HCT116 (cell line): ENCODE data around the gene TPX2. TPM values are rescaled to one million over a fixed set of nuclear protein-coding genes. Genes with fewer than 3 reads are reported as not detected.
A peak's percentile ranks its signal among the peaks of the same experiment; 100 is the strongest.

ENCODE experiments used
- ATAC-seq: fragments of 200-7000 bp; cut with Tn5 transposase; 2 replicates; pipeline ENCODE4 v1.9.1; 2020; ENCODE audit warnings: mild to moderate bottlenecking, moderate library complexity
- BruUV-seq: library from RNA; stranded (reverse); fragments of 400-500 nt; replicated peaks from 2 replicates; lab custom pipeline; 2021; lab: Mats Ljungman, UMichigan
- CTCF ChIA-PET: fragments of 300-600 bp; sonication (Branson Sonifier 250); formaldehyde crosslinking; loops from one replicate; lab custom pipeline; 2021; ENCODE audit warnings: antibody characterized with exemption; lab: Charles Lee
- POLR2A ChIA-PET: fragments of 300-600, 350-600 bp; sonication (Branson Sonifier 250); formaldehyde crosslinking; loops from one replicate; lab custom pipeline; 2021; ENCODE audit warnings: antibody characterized with exemption; lab: Charles Lee
- RAD21 ChIA-PET, 2 experiments: fragments of 300-600 bp; sonication (Branson Sonifier 250); formaldehyde crosslinking; loops; one replicate each; lab custom pipeline; 2023; ENCODE audit warnings: low total read pairs in 2 of 2; ENCODE audit not compliant: uncharacterized antibody in 2 of 2, unreplicated experiment in 2 of 2, low non-redundant PET in 1 of 2; lab: Charles Lee
- DNase-seq: peaks from one replicate; pipeline ENCODE4 v3.0.0-alpha.2; 2010; ENCODE audit warnings: low read depth, low spot score
- H2AFZ ChIP-seq: fragments of 200-600 bp; shearing (Covaris generic), sonication (generic); 2 replicates; pipeline ENCODE4 v1.6.1; 2017; ENCODE audit warnings: low read depth, mixed run types, mixed read lengths, antibody characterized with exemption, low read length; ENCODE audit not compliant: poor library complexity, severe bottlenecking
- H3K27ac ChIP-seq: 2 replicates; pipeline ENCODE4 v1.5.1; 2012; ENCODE audit warnings: low read depth, low read length
- H3K27me3 ChIP-seq: fragments of 200-600 bp; sonication (generic); 2 replicates; pipeline ENCODE4 v1.6.1; 2016; ENCODE audit warnings: mixed run types, low read length, mixed read lengths; ENCODE audit not compliant: insufficient read depth
- H3K36me3 ChIP-seq, 2 experiments: fragments of 200-500 bp in 1 of 2; fragments of 200-600 bp in 1 of 2; sonication (Bioruptor generic) in 1 of 2; sonication (generic) in 1 of 2; 2 replicates each; pipeline versions ENCODE4 v1.5.1 to v1.6.1; 2014 to 2016; ENCODE audit warnings: low read length in 2 of 2, inconsistent platforms in 1 of 2, mixed read lengths in 1 of 2, mixed run types in 1 of 2; ENCODE audit not compliant: insufficient read depth in 2 of 2, control insufficient read depth in 1 of 2
- H3K4me1 ChIP-seq, 2 experiments: fragments of 200-600 bp in 1 of 2; sonication (generic) in 1 of 2; 2 replicates each; pipeline versions ENCODE4 v1.5.1 to v1.6.1; 2012 to 2017; ENCODE audit warnings: low read length in 2 of 2, inconsistent platforms in 1 of 2, mild to moderate bottlenecking in 1 of 2, mixed read lengths in 1 of 2, mixed run types in 1 of 2, moderate library complexity in 1 of 2; ENCODE audit not compliant: insufficient read depth in 2 of 2, control insufficient read depth in 1 of 2
- H3K4me2 ChIP-seq: fragments of 200-600 bp; sonication (generic); 2 replicates; pipeline ENCODE4 v1.6.1; 2017; ENCODE audit warnings: mixed run types, low read length, mixed read lengths
- H3K4me3 ChIP-seq, 2 experiments: fragments of 200-600 bp in 1 of 2; sonication (generic) in 1 of 2; replicated peaks in 1 of 2; 2 replicates each; pipeline ENCODE4 v1.5.1; 2011 to 2016; ENCODE audit warnings: low read length in 2 of 2, control low read depth in 1 of 2, low read depth in 1 of 2, mild to moderate bottlenecking in 1 of 2, mixed read lengths in 1 of 2, mixed run types in 1 of 2
- H3K79me2 ChIP-seq: fragments of 200-600 bp; sonication (generic); 2 replicates; pipeline ENCODE4 v1.6.1; 2017; ENCODE audit warnings: mild to moderate bottlenecking, mixed run types, low read length, moderate library complexity, mixed read lengths; ENCODE audit not compliant: insufficient read depth
- H3K9ac ChIP-seq: fragments of 200-600 bp; sonication (generic); 2 replicates; pipeline ENCODE4 v1.6.1; 2016; ENCODE audit warnings: low read length, mixed read lengths
- H3K9me2 ChIP-seq: fragments of 200-600 bp; sonication (generic), shearing (Covaris generic); 2 replicates; pipeline ENCODE4 v1.6.1; 2017; ENCODE audit warnings: mixed run types, mild to moderate bottlenecking, moderate library complexity; ENCODE audit not compliant: insufficient read depth
- H3K9me3 ChIP-seq, 2 experiments: fragments of 200-500 bp in 1 of 2; fragments of 200-600 bp in 1 of 2; sonication (Bioruptor generic) in 1 of 2; sonication (generic) in 1 of 2; 2 replicates each; pipeline ENCODE4 v1.6.1; 2014 to 2017; ENCODE audit warnings: low read length in 2 of 2, mixed read lengths in 2 of 2, inconsistent platforms in 1 of 2, low read depth in 1 of 2, mild to moderate bottlenecking in 1 of 2, mixed run types in 1 of 2, moderate library complexity in 1 of 2; ENCODE audit not compliant: control insufficient read depth in 1 of 2, insufficient read depth in 1 of 2
- H4K20me1 ChIP-seq: fragments of 200-600 bp; sonication (generic), shearing (Covaris generic); 2 replicates; pipeline ENCODE4 v1.6.1; 2017; ENCODE audit warnings: mixed run types, mild to moderate bottlenecking, moderate library complexity; ENCODE audit not compliant: insufficient read depth
- CBX3 ChIP-seq: IDR thresholded peaks from 2 replicates; pipeline ENCODE4 v1.6.1; 2012; ENCODE audit warnings: low read depth
- ELF1 ChIP-seq: IDR thresholded peaks from 2 replicates; pipeline ENCODE4 v1.6.1; 2012; ENCODE audit warnings: low read depth, borderline replicate concordance
- FOSL1 ChIP-seq: IDR thresholded peaks from 2 replicates; pipeline ENCODE4 v1.6.1; 2012; ENCODE audit warnings: low read depth
- JUND ChIP-seq: IDR thresholded peaks from 2 replicates; pipeline ENCODE4 v1.6.1; 2012
- POLR2A ChIP-seq: IDR thresholded peaks from 2 replicates; pipeline ENCODE4 v1.7.0; 2011; ENCODE audit warnings: borderline replicate concordance; ENCODE audit not compliant: insufficient read depth, insufficient read length; ENCODE audit errors: extremely low read depth
- POLR2AphosphoS5 ChIP-seq: IDR thresholded peaks from 2 replicates; pipeline ENCODE4 v1.6.1; 2011; ENCODE audit warnings: mild to moderate bottlenecking, low read depth, low read length, moderate library complexity
- RAD21 ChIP-seq: IDR thresholded peaks from 2 replicates; pipeline ENCODE4 v1.6.1; 2012; ENCODE audit warnings: low read depth, mild to moderate bottlenecking
- SIN3A ChIP-seq: IDR thresholded peaks from 2 replicates; pipeline ENCODE4 v1.6.1; 2012; ENCODE audit warnings: low read depth
- SP1 ChIP-seq: IDR thresholded peaks from 2 replicates; pipeline ENCODE4 v1.6.1; 2012; ENCODE audit warnings: low read depth
- TCF7L2 ChIP-seq: IDR thresholded peaks from 2 replicates; pipeline ENCODE4 v1.7.0; 2011; ENCODE audit warnings: borderline replicate concordance, inconsistent platforms; ENCODE audit not compliant: insufficient read depth, insufficient read length; ENCODE audit errors: extremely low read depth
- YY1 ChIP-seq: IDR thresholded peaks from 2 replicates; pipeline ENCODE4 v1.6.1; 2011; ENCODE audit warnings: low read length, low read depth, moderate library complexity, mild to moderate bottlenecking; ENCODE audit not compliant: insufficient replicate concordance; ENCODE audit errors: extremely low read depth
- ZFX ChIP-seq: fragments of 450-650 bp; IDR thresholded peaks from 2 replicates; pipeline ENCODE4 v1.6.1; 2017
- intact Hi-C: fragments of 100-400 bp; cut with micrococcal nuclease; formaldehyde crosslinking; loops from 2 replicates; pipeline ENCODE4 v1.10.0; 2022
- total RNA-seq: library from RNA; stranded (reverse); gene quantifications from one replicate; pipeline ENCODE4 v1.2.1, GENCODE V29; 2021; ENCODE audit not compliant: unreplicated experiment
- TF ChIP-seq, protein P1 (sequence below): IDR thresholded peaks from 2 replicates; pipeline ENCODE4 v1.6.1; 2011; ENCODE audit warnings: mild to moderate bottlenecking, low read length, moderate library complexity; ENCODE audit not compliant: insufficient replicate concordance; ENCODE audit errors: extremely low read depth
- TF ChIP-seq, protein P2 (sequence below): IDR thresholded peaks from 2 replicates; pipeline ENCODE4 v1.6.1; 2012
- TF ChIP-seq, protein P3 (sequence below): IDR thresholded peaks from 2 replicates; pipeline ENCODE4 v1.6.1; 2012

Gene TPX2
- total RNA-seq, 1 experiment from 2014 or later, result 163 TPM

DNA sequence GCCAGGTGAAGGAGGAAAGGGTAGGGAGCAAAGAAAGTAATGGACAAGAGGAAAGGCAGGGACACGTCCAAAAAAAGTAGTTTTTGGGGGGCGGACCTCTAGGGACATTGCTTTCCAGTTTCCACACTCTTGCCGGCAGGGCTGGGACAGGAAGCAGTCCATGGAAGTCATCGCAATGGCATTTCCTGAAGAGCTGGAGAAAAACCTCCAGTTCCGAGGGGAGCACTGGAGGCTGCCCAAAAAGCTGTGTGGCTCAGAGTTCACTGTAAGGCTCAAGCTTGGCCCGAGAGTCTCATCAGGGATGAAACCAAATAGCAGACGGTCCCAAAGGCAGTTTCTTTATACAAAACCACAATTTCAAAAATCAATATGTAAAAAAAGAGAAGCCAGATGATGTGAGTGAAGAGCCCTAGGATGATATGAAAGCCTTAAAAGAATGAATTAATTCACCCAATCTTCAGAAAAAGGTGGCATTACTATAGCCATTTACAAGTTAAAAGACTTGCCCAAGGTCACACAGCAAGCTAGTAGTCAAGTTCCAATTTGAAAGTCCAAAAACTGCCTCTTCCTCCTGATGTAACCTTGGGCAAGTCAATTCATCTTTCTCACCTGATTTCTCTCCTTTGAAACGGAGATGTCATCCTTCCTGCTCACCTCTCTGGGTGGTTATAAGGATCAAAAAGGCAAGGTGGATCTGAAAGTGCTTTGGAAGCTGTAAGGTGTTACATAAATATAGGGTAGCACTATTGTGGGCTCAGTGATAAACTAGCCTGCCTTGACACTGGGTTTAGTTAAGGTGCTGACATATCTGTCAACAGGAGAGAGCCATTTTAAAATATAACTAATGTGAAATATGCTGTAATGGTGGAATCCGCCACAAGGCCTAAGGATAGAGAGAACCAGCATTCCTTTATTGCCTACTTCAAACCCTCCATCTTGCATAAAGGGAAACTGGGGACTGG is 25.5 kb upstream of the TPX2 start:
- CTCF ChIA-PET, result interaction anchor here (0.9 to 3.7 kb wide), 5 partner anchors 9 to 153 kb away, joined by 3 to 22 read pairs (median 3); no protein-coding TSS in a partner anchor
- H2AFZ ChIP-seq, result no peak overlapping the region
- DNase-seq (peak; percentile 69), ATAC-seq (peak; percentile 68)
- BruUV-seq, result TSS peak; percentile 88
- intact Hi-C loops, result no loop called here
- TF ChIP-seq FOSL1 (peak; percentile 72), ELF1 (no peak; the same call in 1 of the 2 replicates), POLR2A (no peak), YY1 (no peak), RAD21 (no peak), POLR2AphosphoS5 (peak; percentile 47), SP1 (peak; percentile 79), JUND (peak; percentile 55), TCF7L2 (peak; percentile 37), SIN3A (no peak), CBX3 (0 out of 2 replicates have a peak, but pooled peaks have one; percentile 69), ZFX (no peak)
- TF ChIP-seq, protein P1, sequence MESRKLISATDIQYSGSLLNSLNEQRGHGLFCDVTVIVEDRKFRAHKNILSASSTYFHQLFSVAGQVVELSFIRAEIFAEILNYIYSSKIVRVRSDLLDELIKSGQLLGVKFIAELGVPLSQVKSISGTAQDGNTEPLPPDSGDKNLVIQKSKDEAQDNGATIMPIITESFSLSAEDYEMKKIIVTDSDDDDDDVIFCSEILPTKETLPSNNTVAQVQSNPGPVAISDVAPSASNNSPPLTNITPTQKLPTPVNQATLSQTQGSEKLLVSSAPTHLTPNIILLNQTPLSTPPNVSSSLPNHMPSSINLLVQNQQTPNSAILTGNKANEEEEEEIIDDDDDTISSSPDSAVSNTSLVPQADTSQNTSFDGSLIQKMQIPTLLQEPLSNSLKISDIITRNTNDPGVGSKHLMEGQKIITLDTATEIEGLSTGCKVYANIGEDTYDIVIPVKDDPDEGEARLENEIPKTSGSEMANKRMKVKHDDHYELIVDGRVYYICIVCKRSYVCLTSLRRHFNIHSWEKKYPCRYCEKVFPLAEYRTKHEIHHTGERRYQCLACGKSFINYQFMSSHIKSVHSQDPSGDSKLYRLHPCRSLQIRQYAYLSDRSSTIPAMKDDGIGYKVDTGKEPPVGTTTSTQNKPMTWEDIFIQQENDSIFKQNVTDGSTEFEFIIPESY, result no peak
- TF ChIP-seq, protein P2, sequence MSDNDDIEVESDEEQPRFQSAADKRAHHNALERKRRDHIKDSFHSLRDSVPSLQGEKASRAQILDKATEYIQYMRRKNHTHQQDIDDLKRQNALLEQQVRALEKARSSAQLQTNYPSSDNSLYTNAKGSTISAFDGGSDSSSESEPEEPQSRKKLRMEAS, result no peak
- TF ChIP-seq, protein P3, sequence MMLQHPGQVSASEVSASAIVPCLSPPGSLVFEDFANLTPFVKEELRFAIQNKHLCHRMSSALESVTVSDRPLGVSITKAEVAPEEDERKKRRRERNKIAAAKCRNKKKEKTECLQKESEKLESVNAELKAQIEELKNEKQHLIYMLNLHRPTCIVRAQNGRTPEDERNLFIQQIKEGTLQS, result no peak
- no peaks in the 10 kb centered on the region for H3K9me2 ChIP-seq
- peaks cover 9 to 67% of the 10 kb centered on the region in 2 experiments; a peak in 3 of 4 replicates for H3K36me3 ChIP-seq
- POLR2A ChIA-PET, result interaction anchor here (0.7 to 4.5 kb wide), 19 partner anchors 9 to 156 kb away, joined by 3 to 40 read pairs (median 4); partner anchors contain the start of genes BCL2L1 and ID1
- no peaks in the 10 kb centered on the region for H3K9me3 ChIP-seq
- H3K79me2 ChIP-seq, result peaks cover 100% of the 10 kb centered on the region
- no peaks in the 10 kb centered on the region for H4K20me1 ChIP-seq
- RAD21 ChIA-PET, result no interaction called here
- peak overlapping the region; percentile 70 for H3K9ac ChIP-seq
- peaks cover 89 to 98% of the 10 kb centered on the region in 2 experiments for H3K4me1 ChIP-seq
- H3K27me3 ChIP-seq, result no peaks in the 10 kb centered on the region
- H3K4me3 ChIP-seq, result peak overlapping the region; percentile 5 to 46
- H3K27ac ChIP-seq, result peak overlapping the region; percentile 98
- peak overlapping the region; percentile 80 for H3K4me2 ChIP-seq
